ENCODE measurements around the gene GALNT5.

DNA sequence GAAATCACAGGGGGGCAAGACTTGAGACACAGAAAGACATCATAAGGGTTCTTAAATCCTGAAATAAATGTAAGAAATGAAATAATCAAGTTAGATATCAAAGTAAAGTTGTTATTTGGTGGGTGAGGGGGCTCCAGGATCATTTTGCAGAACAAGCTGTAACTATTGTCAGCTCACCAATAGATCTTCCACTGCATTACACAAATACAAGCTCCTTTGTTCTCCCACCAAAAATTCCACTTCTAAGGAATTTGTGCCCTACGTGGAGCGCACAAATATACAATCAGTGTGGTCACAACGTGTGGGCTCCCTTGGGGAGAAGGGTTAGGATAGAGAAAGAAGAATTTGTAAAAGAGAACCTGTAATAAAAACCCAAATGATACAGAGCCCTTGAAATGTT is 19.2 kb upstream of the GALNT5 start:
- TF ChIP-seq, protein P1, sequence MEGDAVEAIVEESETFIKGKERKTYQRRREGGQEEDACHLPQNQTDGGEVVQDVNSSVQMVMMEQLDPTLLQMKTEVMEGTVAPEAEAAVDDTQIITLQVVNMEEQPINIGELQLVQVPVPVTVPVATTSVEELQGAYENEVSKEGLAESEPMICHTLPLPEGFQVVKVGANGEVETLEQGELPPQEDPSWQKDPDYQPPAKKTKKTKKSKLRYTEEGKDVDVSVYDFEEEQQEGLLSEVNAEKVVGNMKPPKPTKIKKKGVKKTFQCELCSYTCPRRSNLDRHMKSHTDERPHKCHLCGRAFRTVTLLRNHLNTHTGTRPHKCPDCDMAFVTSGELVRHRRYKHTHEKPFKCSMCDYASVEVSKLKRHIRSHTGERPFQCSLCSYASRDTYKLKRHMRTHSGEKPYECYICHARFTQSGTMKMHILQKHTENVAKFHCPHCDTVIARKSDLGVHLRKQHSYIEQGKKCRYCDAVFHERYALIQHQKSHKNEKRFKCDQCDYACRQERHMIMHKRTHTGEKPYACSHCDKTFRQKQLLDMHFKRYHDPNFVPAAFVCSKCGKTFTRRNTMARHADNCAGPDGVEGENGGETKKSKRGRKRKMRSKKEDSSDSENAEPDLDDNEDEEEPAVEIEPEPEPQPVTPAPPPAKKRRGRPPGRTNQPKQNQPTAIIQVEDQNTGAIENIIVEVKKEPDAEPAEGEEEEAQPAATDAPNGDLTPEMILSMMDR (IDR thresholded peaks at IDR 0.05), result no peak
- TF ChIP-seq POLR2A (IDR thresholded peaks at IDR 0.05), result no peak
